Activated CD8-positive, alpha-beta T cell treated with anti-CD3 and anti-CD28 coated beads for 36 hours (primary cell): ENCODE data around the gene HTRA3. TPM values are rescaled to one million over a fixed set of nuclear protein-coding genes. Genes with fewer than 3 reads are reported as not detected.

Experiments used
- ATAC-seq: fragments of 200-7000 bp; cut with Tn5 transposase; one replicate; pipeline ENCODE4 v1.10.0; 2021; ENCODE audit warnings: mild to moderate bottlenecking, moderate library complexity
- CTCF ChIA-PET: fragments of 350-600 bp; sonication (Branson Sonifier 250); formaldehyde crosslinking; loops from one replicate; lab custom pipeline; 2021; ENCODE audit warnings: antibody characterized with exemption; lab: Charles Lee
- POLR2A ChIA-PET: fragments of 350-600 bp; sonication (Branson Sonifier 250); formaldehyde crosslinking; loops from one replicate; lab custom pipeline; 2021; ENCODE audit warnings: antibody characterized with exemption; lab: Charles Lee
- DNase-seq: peaks from one replicate; pipeline ENCODE4 v3.0.0-alpha.2; 2020
- H3K27ac Mint-ChIP-seq: one replicate; pipeline ENCODE4 v1.8.0; 2021; ENCODE audit warnings: mild to moderate bottlenecking, mixed read lengths
- H3K27me3 Mint-ChIP-seq: one replicate; pipeline ENCODE4 v1.8.0; 2021; ENCODE audit warnings: mixed read lengths
- H3K36me3 Mint-ChIP-seq: one replicate; pipeline ENCODE4 v1.8.0; 2021; ENCODE audit warnings: low read depth, mixed read lengths
- H3K4me1 Mint-ChIP-seq: one replicate; pipeline ENCODE4 v1.8.0; 2021; ENCODE audit warnings: low read depth, mixed read lengths
- H3K4me3 Mint-ChIP-seq: one replicate; pipeline ENCODE4 v1.8.0; 2021; ENCODE audit warnings: mild to moderate bottlenecking, moderate library complexity, mixed read lengths
- H3K9me3 Mint-ChIP-seq: one replicate; pipeline ENCODE4 v1.8.0; 2021; ENCODE audit warnings: mixed read lengths
- CTCF ChIP-seq: fragments of 200-600 bp; IDR thresholded peaks from one replicate; pipeline ENCODE4 v1.8.0; 2022; ENCODE audit warnings: antibody characterized with exemption, mild to moderate bottlenecking
- intact Hi-C: fragments of 100-400 bp; cut with micrococcal nuclease; formaldehyde crosslinking; loops from one replicate; pipeline ENCODE4 v1.10.0; 2022
- total RNA-seq, 2 experiments: library from RNA; stranded (reverse); gene quantifications; one replicate each; pipeline ENCODE4 v1.2.3, GENCODE V29; 2021

HTRA3 gene
- total RNA-seq, 2 experiments from 2014 or later: 0.11 TPM; not detected in 1

GRCh38 chr4:8343262-8343966 lies 73.9 kb downstream of the HTRA3 start:
- ChIA-PET POLR2A (no interaction called here), CTCF (no interaction called here)
- no peak for ATAC-seq
- DNase-seq: no peak
- TF ChIP-seq CTCF: no peak
- peaks cover 2% of the 10 kb centered on the region for H3K27me3 Mint-ChIP-seq
- intact Hi-C loops: no loop called here
- no peak overlapping the region for H3K4me3 Mint-ChIP-seq
- H3K4me1 Mint-ChIP-seq: no peaks in the 10 kb centered on the region
- no peaks in the 10 kb centered on the region for H3K36me3 Mint-ChIP-seq
- no peak overlapping the region for H3K27ac Mint-ChIP-seq
- H3K9me3 Mint-ChIP-seq: no peaks in the 10 kb centered on the region

- Mint-ChIP-seq H3K27me3 (no peaks in the 10 kb centered on the region), H3K9me3 (no peaks in the 10 kb centered on the region), H3K36me3 (no peaks in the 10 kb centered on the region), H3K27ac (no peak overlapping the region), H3K4me1 (no peaks in the 10 kb centered on the region), H3K4me3 (no peak overlapping the region)
- intact Hi-C loops: no loop called here
- POLR2A ChIA-PET: no interaction called here
- CTCF ChIA-PET: no interaction called here
- ATAC-seq (no peak), DNase-seq (no peak)
- no peak for TF ChIP-seq CTCF
These were observed 74.4 kb downstream of the HTRA3 start for GRCh38 chr4:8343967-8344331.

GRCh38 chr4:8344377-8344776 lies 74.8 kb downstream of the HTRA3 start:
- ChIA-PET CTCF (no interaction called here), POLR2A (no interaction called here)
- Mint-ChIP-seq H3K36me3 (no peaks in the 10 kb centered on the region), H3K9me3 (no peaks in the 10 kb centered on the region), H3K27ac (no peak overlapping the region), H3K4me1 (no peaks in the 10 kb centered on the region), H3K4me3 (no peak overlapping the region), H3K27me3 (no peaks in the 10 kb centered on the region)
- DNase-seq (no peak), ATAC-seq (no peak)
- TF ChIP-seq CTCF: no peak
- intact Hi-C loops: no loop called here

- CTCF ChIA-PET: no interaction called here
- peaks cover 1% of the 10 kb centered on the region for H3K27me3 Mint-ChIP-seq
- no peak for TF ChIP-seq CTCF
- POLR2A ChIA-PET: no interaction called here
- ATAC-seq (no peak), DNase-seq (no peak)
- no peak overlapping the region for H3K4me3 Mint-ChIP-seq
- H3K27ac Mint-ChIP-seq: no peak overlapping the region
- no peaks in the 10 kb centered on the region for H3K4me1 Mint-ChIP-seq
- no peaks in the 10 kb centered on the region for H3K9me3 Mint-ChIP-seq
- no peaks in the 10 kb centered on the region for H3K36me3 Mint-ChIP-seq
- intact Hi-C loops: no loop called here
These were observed 75.7 kb downstream of the HTRA3 start for GRCh38 chr4:8345053-8345945.
